SK-N-MC (cell line): ENCODE results near the gene ACSL6.

Experiments
- DNase-seq: peaks from one replicate; pipeline ENCODE4 v3.0.0-alpha.2; 2011; ENCODE audit warnings: low read depth, low spot score
- H3K27ac ChIP-seq: fragments of 200-600 bp; sonication (generic); 2 replicates; pipeline ENCODE4 v1.5.1; 2016; ENCODE audit warnings: mixed run types
- H3K36me3 ChIP-seq: fragments of 200-600 bp; sonication (generic); 2 replicates; pipeline ENCODE4 v1.6.1; 2017; ENCODE audit warnings: antibody characterized with exemption, low read length, mixed read lengths; ENCODE audit not compliant: insufficient read depth
- H3K4me3 ChIP-seq: fragments of 200-600 bp; sonication (generic); 2 replicates; pipeline ENCODE4 v1.5.1; 2016
- H3K9ac ChIP-seq: fragments of 200-600 bp; sonication (generic); 2 replicates; pipeline ENCODE4 v1.8.0; 2017; ENCODE audit warnings: mixed run types, mixed read lengths; ENCODE audit not compliant: insufficient read length
- H3K9me3 ChIP-seq: fragments of 200-600 bp; sonication (generic); 2 replicates; pipeline ENCODE4 v1.6.1; 2017; ENCODE audit warnings: low read depth, mild to moderate bottlenecking, antibody characterized with exemption, low read length, moderate library complexity, mixed read lengths
- EZH2 ChIP-seq: fragments of 200-600 bp; sonication (generic); IDR thresholded peaks from one replicate; pipeline ENCODE4 v1.6.1; 2017; ENCODE audit warnings: antibody characterized with exemption
- FOXP2 ChIP-seq: optimal IDR thresholded peaks from 2 replicates; pipeline ENCODE3; 2011; ENCODE audit warnings: mild to moderate bottlenecking, moderate library complexity; ENCODE audit not compliant: insufficient read depth; ENCODE audit errors: extremely low read length, control extremely low read depth
- POLR2AphosphoS5 ChIP-seq: IDR thresholded peaks from 2 replicates; pipeline ENCODE4 v1.6.1; 2012; ENCODE audit warnings: mild to moderate bottlenecking, low read depth, low read length, borderline replicate concordance

Gene ACSL6

DNA sequence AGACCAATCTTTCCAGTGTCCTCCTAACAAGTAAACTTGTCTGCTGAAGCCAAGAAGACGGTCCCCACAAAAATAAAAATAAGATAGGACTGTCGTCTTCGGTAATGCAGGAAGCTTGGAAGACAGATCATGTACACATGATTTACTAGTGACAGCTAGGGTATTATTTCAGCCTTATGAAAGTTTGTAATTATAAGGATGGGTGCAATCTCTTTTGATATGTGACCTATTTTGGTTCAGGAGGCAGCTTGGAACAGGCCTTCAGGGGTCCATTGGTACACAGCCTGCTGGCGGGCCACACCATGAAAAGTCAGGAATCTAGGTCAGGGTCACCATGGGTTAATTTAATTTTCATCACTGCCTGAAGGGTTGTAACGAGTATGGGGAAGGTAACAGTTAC lies 52.3 kb downstream of the ACSL6 start:
- no peak overlapping the region for H3K27ac ChIP-seq
- no peak for DNase-seq
- TF ChIP-seq FOXP2 (no peak), EZH2 (no peak), POLR2AphosphoS5 (no peak)
- no peaks in the 10 kb centered on the region for H3K9me3 ChIP-seq
- H3K36me3 ChIP-seq, result no peaks in the 10 kb centered on the region
- no peak overlapping the region for H3K9ac ChIP-seq
- no peak overlapping the region for H3K4me3 ChIP-seq

GRCh38 chr5:131957721-131958441 lies 53.6 kb downstream of the ACSL6 start:
- H3K36me3 ChIP-seq, result no peaks in the 10 kb centered on the region
- no peak for DNase-seq
- no peak overlapping the region for H3K27ac ChIP-seq
- TF ChIP-seq FOXP2 (no peak), POLR2AphosphoS5 (no peak), EZH2 (no peak)
- H3K4me3 ChIP-seq, result no peak overlapping the region
- H3K9ac ChIP-seq, result no peak overlapping the region
- H3K9me3 ChIP-seq, result no peaks in the 10 kb centered on the region

DNA sequence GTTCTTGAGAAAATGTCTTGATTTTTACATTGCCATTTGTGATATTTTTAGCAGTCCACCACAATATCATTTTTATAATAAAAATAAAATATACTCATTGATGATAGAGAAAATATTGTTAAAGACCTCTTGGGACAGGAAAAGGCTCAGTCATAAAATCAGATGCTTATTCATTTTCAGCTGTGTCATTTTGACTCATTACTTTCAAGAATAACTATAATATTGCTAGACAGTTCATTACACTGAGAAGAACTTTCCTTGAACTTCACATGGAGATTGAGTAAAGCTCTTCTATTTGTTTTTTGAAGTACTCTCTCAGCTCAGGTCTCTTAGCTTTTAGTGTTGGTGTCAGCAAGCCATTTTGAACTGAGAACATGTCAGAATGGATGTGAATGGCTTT lies 57.5 kb downstream of the ACSL6 start:
- no peak for DNase-seq
- TF ChIP-seq FOXP2 (no peak), EZH2 (no peak), POLR2AphosphoS5 (no peak)
- Histone ChIP-seq H3K9me3 (no peaks in the 10 kb centered on the region), H3K36me3 (no peaks in the 10 kb centered on the region), H3K9ac (no peak overlapping the region), H3K4me3 (no peak overlapping the region), H3K27ac (no peak overlapping the region)

- H3K36me3 ChIP-seq, result no peaks in the 10 kb centered on the region
- TF ChIP-seq EZH2 (no peak), POLR2AphosphoS5 (peak; percentile 18; the same call in 1 of the 2 replicates), FOXP2 (peak; percentile 45)
- peak; percentile 97 for DNase-seq
- no peak overlapping the region for H3K9ac ChIP-seq
- H3K4me3 ChIP-seq, result peak overlapping the region; percentile 61
- H3K9me3 ChIP-seq, result no peaks in the 10 kb centered on the region
- peak overlapping the region; percentile 76 for H3K27ac ChIP-seq
These were observed 59.1 kb downstream of the ACSL6 start for GRCh38 chr5:131952301-131952857.

DNA sequence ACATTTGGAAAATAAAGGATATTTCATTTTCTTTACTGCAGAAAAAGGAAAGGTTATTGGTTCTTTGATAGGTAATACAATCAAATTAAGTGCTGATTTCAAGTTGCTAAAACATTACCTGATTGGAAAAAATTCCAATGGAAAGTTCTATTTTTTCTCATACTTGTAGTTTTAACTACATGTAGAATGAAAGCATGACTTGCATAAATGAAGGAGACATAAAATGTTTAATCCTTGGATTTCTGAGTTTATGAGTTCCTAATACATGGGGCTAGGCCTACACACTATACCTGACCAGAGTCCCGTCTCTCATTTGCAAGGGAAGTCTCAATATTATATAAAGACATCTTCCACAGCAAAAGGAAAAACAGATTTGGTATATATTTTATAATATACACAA lies 60.8 kb downstream of the ACSL6 start:
- TF ChIP-seq POLR2AphosphoS5 (no peak), EZH2 (no peak), FOXP2 (no peak)
- no peak for DNase-seq
- H3K9me3 ChIP-seq, result no peaks in the 10 kb centered on the region
- H3K27ac ChIP-seq, result no peak overlapping the region
- H3K9ac ChIP-seq, result no peak overlapping the region
- no peak overlapping the region for H3K4me3 ChIP-seq
- no peaks in the 10 kb centered on the region for H3K36me3 ChIP-seq

GRCh38 chr5:131947445-131947844 lies 64.0 kb downstream of the ACSL6 start:
- H3K9me3 ChIP-seq, result no peaks in the 10 kb centered on the region
- no peaks in the 10 kb centered on the region for H3K36me3 ChIP-seq
- no peak overlapping the region for H3K4me3 ChIP-seq
- no peak overlapping the region for H3K9ac ChIP-seq
- no peak overlapping the region for H3K27ac ChIP-seq
- no peak for DNase-seq
- no peak for TF ChIP-seq POLR2AphosphoS5
- TF ChIP-seq EZH2, result no peak
- TF ChIP-seq FOXP2, result no peak

GRCh38 chr5:131945551-131946168 lies 65.8 kb downstream of the ACSL6 start, which contains the start of gene MEIKIN:
Gene MEIKIN, minus strand, starts transcription at chr5:131945663. Its CDS starts 158 bp downstream, at chr5:131945505.
- Histone ChIP-seq H3K9ac (no peak within 1 kb of the TSS), H3K27ac (no peak within 1 kb of the TSS), H3K36me3 (no peaks in the 10 kb centered on the region), H3K4me3 (no peak within 1 kb of the TSS), H3K9me3 (no peaks in the 10 kb centered on the region)
- no peak for DNase-seq
- no peak for TF ChIP-seq POLR2AphosphoS5
- no peak for TF ChIP-seq EZH2
- no peak for TF ChIP-seq FOXP2

- no peaks in the 10 kb centered on the region for H3K36me3 ChIP-seq
- H3K27ac ChIP-seq, result no peak overlapping the region
- H3K9me3 ChIP-seq, result no peaks in the 10 kb centered on the region
- TF ChIP-seq FOXP2 (no peak), POLR2AphosphoS5 (no peak), EZH2 (no peak)
- no peak overlapping the region for H3K4me3 ChIP-seq
- no peak for DNase-seq
- H3K9ac ChIP-seq, result no peak overlapping the region
These were observed 66.5 kb downstream of the ACSL6 start for GRCh38 chr5:131944702-131945550.
